Coronary artery (tissue), 2 donors: ENCODE results near the gene CFAP45.

Experiments
- DNase-seq: peaks from one replicate; pipeline ENCODE4 v3.0.0-alpha.2; 2017; ENCODE audit warnings: low spot score
- H3K27ac ChIP-seq, 2 donors: fragments of 200-600 bp; sonication (generic); one replicate each; pipeline ENCODE4 v1.5.1; 2016 to 2019
- H3K4me3 ChIP-seq: fragments of 200-600 bp; sonication (generic); 2 replicates; pipeline ENCODE4 v1.5.1; 2016; ENCODE audit warnings: mild to moderate bottlenecking, moderate library complexity
- CTCF ChIP-seq: fragments of 200-600 bp; sonication (generic); IDR thresholded peaks from one replicate; pipeline ENCODE4 v1.5.1; 2019; ENCODE audit warnings: antibody characterized with exemption

The CFAP45 gene

GRCh38 chr1:159891275-159892157, 8.4 kb downstream of the CFAP45 start:
- peak; percentile 85 for TF ChIP-seq CTCF
- peak; percentile 83 for DNase-seq
- H3K27ac ChIP-seq: no peak overlapping the region
- no peak overlapping the region for H3K4me3 ChIP-seq

GRCh38 chr1:159890390-159890789, 9.6 kb downstream of the CFAP45 start:
- Histone ChIP-seq H3K4me3 (no peak overlapping the region), H3K27ac (peak overlapping the region in 1 of 2 donors; percentile 63)
- no peak for DNase-seq
- no peak for TF ChIP-seq CTCF

- no peak overlapping the region for H3K4me3 ChIP-seq
- DNase-seq: no peak
- H3K27ac ChIP-seq: peak overlapping the region in 1 of 2 donors; percentile 77
- no peak for TF ChIP-seq CTCF
Observed at GRCh38 chr1:159889821-159890252, 10.1 kb downstream of the CFAP45 start.

- no peak for DNase-seq
- TF ChIP-seq CTCF: no peak
- H3K27ac ChIP-seq: peak overlapping the region in 1 of 2 donors; percentile 77
- H3K4me3 ChIP-seq: no peak overlapping the region
Observed at GRCh38 chr1:159889202-159889601, 10.8 kb downstream of the CFAP45 start.

- Histone ChIP-seq H3K4me3 (no peak overlapping the region), H3K27ac (no peak overlapping the region)
- no peak for TF ChIP-seq CTCF
- DNase-seq: no peak
Observed at GRCh38 chr1:159884296-159884695, 15.7 kb downstream of the CFAP45 start.

GRCh38 chr1:159883134-159883533, 16.8 kb downstream of the CFAP45 start:
- H3K4me3 ChIP-seq: no peak overlapping the region
- no peak for DNase-seq
- TF ChIP-seq CTCF: no peak
- no peak overlapping the region for H3K27ac ChIP-seq

GRCh38 chr1:159882527-159882862, 17.5 kb downstream of the CFAP45 start:
- Histone ChIP-seq H3K27ac (no peak overlapping the region), H3K4me3 (no peak overlapping the region)
- no peak for TF ChIP-seq CTCF
- no peak for DNase-seq
